Activated T-cell treated with anti-CD3 and anti-CD28 coated beads, Interleukin-2, amount 50 U/mL, for 4 hours (primary cell): ENCODE measurements around the gene CACNA1C. TPM values are rescaled to one million over a fixed set of nuclear protein-coding genes. Genes with fewer than 3 reads are reported as not detected.

Experiments used
- ATAC-seq, 2 donors: fragments of 200-7000 bp; cut with Tn5 transposase; one replicate each; pipeline ENCODE4 v1.10.0; 2021
- DNase-seq: peaks from one replicate; pipeline ENCODE4 v3.0.0-alpha.2; 2020
- H3K27me3 Mint-ChIP-seq: one replicate; pipeline ENCODE4 v1.8.0; 2021; ENCODE audit warnings: low read depth, mixed read lengths
- H3K36me3 Mint-ChIP-seq: one replicate; pipeline ENCODE4 v1.8.0; 2022; ENCODE audit warnings: mixed read lengths; ENCODE audit not compliant: insufficient read depth
- H3K4me1 Mint-ChIP-seq: one replicate; pipeline ENCODE4 v1.8.0; 2021; ENCODE audit warnings: low read depth, mixed read lengths
- H3K4me3 Mint-ChIP-seq: one replicate; pipeline ENCODE4 v1.8.0; 2021; ENCODE audit warnings: mild to moderate bottlenecking, moderate library complexity, mixed read lengths
- H3K9me3 Mint-ChIP-seq: one replicate; pipeline ENCODE4 v1.8.0; 2021; ENCODE audit warnings: mixed read lengths
- total RNA-seq, 3 donors: library from RNA; stranded (reverse); gene quantifications; one replicate each; pipeline ENCODE4 v1.2.1, GENCODE V29; 2021

The CACNA1C gene
- total RNA-seq, 3 donors from 2014 or later: 0.03 to 0.08 (median 0.03) TPM

DNA sequence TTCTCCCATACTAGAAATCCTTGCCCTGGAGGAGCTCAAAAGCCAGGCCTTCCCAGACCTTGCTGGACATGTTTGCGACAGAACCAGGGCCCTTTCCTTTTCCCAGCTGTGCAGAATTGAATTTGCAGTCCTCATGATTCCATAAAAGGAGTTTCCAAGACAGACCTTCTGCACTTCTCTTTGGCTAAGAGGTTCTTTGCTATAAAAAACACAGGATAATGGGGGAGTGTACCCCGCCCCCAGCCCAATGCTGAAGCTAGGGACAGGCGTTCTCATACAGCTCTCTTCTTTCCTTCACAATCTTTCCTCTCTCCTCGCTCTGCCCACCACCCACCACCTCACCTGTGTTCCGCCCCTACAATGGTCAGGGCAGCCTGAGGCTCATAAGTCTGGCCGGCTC, 569.7 kb downstream of the CACNA1C start:
- ATAC-seq: no peak
- DNase-seq: no peak
- Mint-ChIP-seq H3K4me3 (no peak overlapping the region), H3K9me3 (no peaks in the 10 kb centered on the region), H3K36me3 (no peaks in the 10 kb centered on the region), H3K27me3 (peaks cover 21% of the 10 kb centered on the region), H3K4me1 (no peaks in the 10 kb centered on the region)

DNA sequence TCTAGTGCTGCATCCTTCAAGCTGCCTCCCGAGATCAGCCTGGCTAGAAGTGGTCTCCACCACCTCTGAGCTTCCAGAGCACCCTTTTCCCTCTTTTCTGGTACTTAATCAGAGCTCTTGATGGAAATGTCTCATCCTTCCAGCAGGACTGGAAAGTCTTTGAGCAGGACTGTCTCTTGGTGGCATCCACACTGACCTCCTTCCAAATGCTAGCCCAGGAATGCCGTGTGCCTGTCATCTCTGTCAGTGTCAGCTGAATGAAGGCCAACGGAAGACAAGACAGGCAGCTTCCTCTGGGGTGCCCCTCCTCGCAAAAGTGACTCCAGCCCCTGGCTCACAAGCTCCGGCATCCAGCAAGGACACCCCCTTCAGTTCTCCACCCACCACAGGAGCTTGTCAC, 570.7 kb downstream of the CACNA1C start:
- no peaks in the 10 kb centered on the region for H3K36me3 Mint-ChIP-seq
- H3K9me3 Mint-ChIP-seq: no peaks in the 10 kb centered on the region
- H3K4me1 Mint-ChIP-seq: no peaks in the 10 kb centered on the region
- no peak for DNase-seq
- no peak overlapping the region for H3K4me3 Mint-ChIP-seq
- no peak for ATAC-seq
- peaks cover 26% of the 10 kb centered on the region for H3K27me3 Mint-ChIP-seq

DNA sequence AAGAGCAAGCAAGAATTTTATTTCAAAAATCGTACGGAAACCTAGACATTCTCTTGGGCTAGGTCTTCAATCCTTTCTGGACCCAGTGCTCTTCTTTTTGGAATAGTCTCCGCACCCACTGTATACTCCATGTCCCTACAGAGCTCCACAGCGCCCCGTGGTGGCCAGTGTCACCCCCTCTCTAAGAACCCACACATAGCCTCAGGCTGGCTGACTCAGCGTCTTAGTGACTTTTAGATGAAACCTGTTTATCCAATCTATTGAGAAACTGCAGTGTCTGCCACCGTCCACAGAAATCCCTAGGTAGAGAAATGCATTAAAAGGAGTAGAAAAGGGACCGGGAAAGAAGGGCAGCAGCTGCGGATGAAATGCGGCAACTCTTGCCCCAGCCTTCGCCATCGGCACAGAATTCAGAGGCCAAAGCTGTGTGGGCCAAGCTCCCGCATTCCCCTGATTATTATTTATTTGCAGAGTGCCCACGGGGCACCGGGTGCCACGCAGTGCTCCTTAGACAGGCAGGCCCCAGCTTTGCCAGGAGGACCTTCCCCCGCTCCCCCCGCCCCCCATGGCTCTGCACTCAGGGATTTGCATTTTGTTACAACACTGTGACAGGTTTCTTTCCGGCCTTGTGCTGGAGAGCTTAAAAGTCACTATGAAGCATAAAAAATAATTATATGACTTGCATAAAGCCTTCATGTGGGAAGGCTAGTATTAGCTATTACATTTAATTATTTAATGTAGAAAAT, 571.9 kb downstream of the CACNA1C start:
- Mint-ChIP-seq H3K9me3 (no peaks in the 10 kb centered on the region), H3K27me3 (peaks cover 23% of the 10 kb centered on the region), H3K4me3 (no peak overlapping the region), H3K36me3 (no peaks in the 10 kb centered on the region), H3K4me1 (no peaks in the 10 kb centered on the region)
- ATAC-seq (no peak), DNase-seq (no peak)

DNA sequence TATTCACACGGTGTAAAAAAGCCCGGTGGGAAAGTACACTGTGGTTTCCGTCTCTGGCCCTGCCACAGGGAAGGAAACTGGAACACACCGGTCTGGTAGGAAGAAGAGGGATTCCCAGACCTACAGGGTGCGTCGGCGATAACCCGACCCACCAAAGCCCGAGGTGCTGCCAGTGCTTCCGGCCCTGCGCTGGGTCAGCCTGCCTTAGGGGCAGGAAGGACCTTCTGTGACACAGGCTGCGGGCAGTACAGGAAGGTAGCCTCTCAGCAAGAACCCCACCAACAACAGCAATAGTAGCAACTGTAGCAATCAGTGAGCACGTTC, 572.5 kb downstream of the CACNA1C start:
- H3K36me3 Mint-ChIP-seq: no peaks in the 10 kb centered on the region
- H3K9me3 Mint-ChIP-seq: no peaks in the 10 kb centered on the region

DNA sequence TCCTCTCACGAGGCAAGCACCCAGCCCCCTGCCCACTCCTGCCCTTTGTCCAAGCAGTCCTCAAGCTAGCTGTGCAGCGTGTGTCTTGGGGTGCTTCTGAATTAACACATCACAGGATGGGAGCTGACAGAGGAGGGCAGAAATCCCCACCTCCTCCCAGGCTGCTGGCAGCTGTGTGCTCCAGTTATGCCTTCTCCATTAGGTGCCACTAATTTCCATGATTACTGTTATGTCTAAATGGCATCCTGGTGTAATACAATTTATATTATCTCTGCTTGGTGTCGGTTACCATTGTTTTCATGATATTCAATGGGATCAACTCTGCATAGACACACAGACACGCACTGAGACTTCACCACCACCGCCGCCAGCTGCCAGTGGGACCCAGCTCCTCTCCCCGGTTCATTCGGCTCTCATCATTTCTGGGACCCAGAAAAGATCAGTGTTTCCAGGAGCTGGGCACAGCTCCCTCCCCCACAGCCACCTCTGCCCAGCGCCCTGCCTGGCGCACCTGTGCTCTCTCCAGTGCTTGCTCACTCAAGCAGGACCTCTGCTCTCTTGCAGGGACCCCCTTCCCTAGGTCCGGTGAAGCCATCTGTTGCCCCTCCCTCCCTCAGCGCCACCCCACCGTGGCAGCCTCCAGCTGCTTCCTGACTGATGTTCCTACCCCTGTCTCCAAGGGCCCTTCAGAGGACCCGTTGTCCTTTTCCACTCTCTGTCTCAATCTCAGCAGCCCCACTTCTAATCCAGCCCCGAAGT, 574.5 kb downstream of the CACNA1C start:
- no peak for DNase-seq
- Mint-ChIP-seq H3K4me1 (no peaks in the 10 kb centered on the region), H3K9me3 (no peaks in the 10 kb centered on the region), H3K4me3 (no peak overlapping the region), H3K36me3 (no peaks in the 10 kb centered on the region), H3K27me3 (peaks cover 16% of the 10 kb centered on the region)
- no peak for ATAC-seq

More for the DNA sequence above, 572.5 kb downstream of the CACNA1C start:
- no peak for ATAC-seq
- Mint-ChIP-seq H3K27me3 (peaks cover 23% of the 10 kb centered on the region), H3K4me1 (no peaks in the 10 kb centered on the region), H3K4me3 (no peak overlapping the region)
- no peak for DNase-seq

DNA sequence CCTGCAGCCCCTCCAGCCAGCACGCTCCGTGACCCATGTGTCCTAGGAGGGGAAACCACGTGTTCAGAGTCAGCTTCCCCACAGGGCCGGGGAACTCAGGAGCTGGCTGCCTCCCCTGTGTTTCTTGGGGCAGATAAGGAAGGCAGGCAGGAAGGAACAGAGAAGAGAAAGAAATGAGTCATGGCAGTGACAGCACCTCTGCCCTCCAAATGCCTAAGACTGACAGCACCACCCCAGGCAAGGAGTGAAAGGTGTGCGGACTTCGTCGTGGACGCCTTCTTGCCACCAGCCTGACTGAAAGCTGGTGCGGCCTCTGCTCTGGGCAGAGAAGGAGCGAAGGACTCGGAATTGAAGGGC, 575.0 kb downstream of the CACNA1C start:
- H3K4me1 Mint-ChIP-seq: no peaks in the 10 kb centered on the region
- H3K9me3 Mint-ChIP-seq: no peaks in the 10 kb centered on the region
- peaks cover 17% of the 10 kb centered on the region for H3K27me3 Mint-ChIP-seq
- H3K36me3 Mint-ChIP-seq: no peaks in the 10 kb centered on the region
- ATAC-seq (peak in 1 of 2 donors; percentile 51), DNase-seq (no peak)
- H3K4me3 Mint-ChIP-seq: no peak overlapping the region

DNA sequence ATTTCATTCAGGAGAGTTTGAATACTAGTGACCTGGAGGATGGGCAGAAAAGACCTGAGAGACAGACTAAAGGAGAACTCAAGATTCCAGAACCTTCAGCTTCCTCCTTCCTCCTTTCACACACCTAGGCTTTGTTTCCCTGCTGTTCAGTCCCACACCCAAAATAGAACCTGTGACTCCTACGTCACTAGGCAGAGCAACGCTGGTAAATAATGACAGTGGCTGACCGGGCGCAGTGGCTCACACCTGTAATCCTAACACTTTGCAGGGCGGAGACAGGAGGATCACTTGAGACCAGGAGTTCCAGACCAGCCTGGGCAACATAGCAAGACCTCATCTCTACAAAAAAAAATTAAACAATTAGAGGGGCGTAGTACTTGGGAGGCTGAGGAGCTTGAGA, 575.6 kb downstream of the CACNA1C start:
- H3K4me1 Mint-ChIP-seq: no peaks in the 10 kb centered on the region
- H3K4me3 Mint-ChIP-seq: no peak overlapping the region
- H3K27me3 Mint-ChIP-seq: peaks cover 16% of the 10 kb centered on the region
- no peaks in the 10 kb centered on the region for H3K36me3 Mint-ChIP-seq
- H3K9me3 Mint-ChIP-seq: no peaks in the 10 kb centered on the region
- DNase-seq (no peak), ATAC-seq (no peak)

DNA sequence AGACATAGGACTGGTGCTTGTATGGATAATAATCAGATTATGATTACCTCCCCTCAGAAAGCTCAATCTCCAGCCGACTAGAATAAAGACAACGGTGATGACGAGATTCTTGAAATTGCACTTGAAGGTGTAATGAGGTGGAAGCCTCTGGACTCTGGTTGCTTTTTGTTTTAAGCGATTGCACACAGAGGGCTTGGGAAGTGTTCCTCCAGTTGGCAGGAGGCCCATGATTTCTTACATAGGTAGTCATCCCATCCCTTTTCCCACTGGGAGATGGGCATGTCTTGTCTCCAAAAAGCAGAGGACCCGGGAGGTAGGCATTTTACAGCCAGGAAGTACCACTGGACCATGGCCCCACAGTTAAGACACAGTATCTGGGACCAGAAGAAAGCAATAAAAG, 576.3 kb downstream of the CACNA1C start:
- H3K36me3 Mint-ChIP-seq: no peaks in the 10 kb centered on the region
- DNase-seq (no peak), ATAC-seq (no peak)
- no peaks in the 10 kb centered on the region for H3K9me3 Mint-ChIP-seq
- no peak overlapping the region for H3K4me3 Mint-ChIP-seq
- H3K27me3 Mint-ChIP-seq: peaks cover 18% of the 10 kb centered on the region
- no peaks in the 10 kb centered on the region for H3K4me1 Mint-ChIP-seq

DNA sequence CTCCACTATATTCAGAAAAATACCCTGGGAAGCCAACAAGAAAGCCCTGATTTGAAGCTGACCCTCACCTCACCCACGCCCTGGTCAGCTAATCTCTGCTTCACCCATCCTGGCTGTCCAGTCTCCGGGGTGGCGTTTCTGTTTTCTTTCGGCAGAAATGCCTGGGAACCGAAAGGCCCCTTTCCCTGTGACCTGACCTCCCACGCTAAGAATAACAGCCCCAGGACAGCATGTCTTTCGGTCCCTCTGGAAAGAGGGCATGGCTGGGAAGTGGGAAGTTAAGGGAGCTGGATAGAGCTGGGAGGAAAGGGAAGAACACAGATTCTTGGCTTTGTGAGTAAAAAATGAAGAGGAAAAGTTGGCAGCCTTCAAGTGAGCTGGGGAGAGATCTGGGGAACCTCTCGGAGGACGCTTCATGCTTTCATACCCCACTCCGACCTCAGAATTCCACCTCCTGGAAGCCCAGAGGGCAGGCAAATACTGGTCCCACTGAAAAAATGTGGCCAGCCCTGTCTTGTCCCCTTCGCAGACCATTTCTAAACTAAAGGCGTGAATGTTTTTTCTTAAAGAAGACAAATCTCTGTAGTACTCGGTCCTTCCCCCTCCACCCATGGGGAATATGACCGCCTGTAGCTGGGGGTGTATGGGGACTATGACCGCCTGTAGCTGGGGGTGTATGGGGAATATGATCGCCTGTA, 579.0 kb downstream of the CACNA1C start:
- no peaks in the 10 kb centered on the region for H3K36me3 Mint-ChIP-seq
- no peaks in the 10 kb centered on the region for H3K9me3 Mint-ChIP-seq
- DNase-seq: no peak
- no peak for ATAC-seq
- no peaks in the 10 kb centered on the region for H3K4me1 Mint-ChIP-seq
- no peak overlapping the region for H3K4me3 Mint-ChIP-seq
- peaks cover 20% of the 10 kb centered on the region for H3K27me3 Mint-ChIP-seq

DNA sequence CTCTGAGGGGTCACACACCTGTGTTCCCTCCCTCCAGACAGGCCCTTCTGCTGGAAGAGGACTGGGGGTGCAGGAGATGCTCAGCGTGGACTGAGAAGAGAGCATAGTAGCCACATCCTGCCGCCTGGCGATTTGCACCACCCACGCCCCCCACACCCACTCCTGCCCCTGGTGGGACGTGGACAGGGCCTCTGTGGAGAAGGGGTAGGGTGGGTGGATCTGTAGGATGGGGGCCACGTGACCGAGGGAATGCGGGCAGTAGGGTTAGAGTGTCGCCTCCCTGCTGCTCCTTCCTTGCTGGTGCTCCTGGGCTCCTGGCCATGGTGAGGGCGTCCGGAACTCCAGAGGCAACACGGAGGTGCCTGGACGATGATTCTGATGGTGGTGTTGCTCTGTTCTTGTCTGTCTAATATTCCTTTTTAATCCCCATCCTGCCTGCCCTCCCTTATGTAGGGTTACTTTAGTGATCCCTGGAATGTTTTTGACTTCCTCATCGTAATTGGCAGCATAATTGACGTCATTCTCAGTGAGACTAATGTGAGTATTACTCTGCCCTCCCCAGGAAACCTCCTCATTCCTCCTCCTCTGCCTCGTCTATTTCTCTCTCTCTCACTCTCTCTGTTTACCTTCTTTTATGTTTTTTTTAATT, 580.5 kb downstream of the CACNA1C start:
- H3K9me3 Mint-ChIP-seq: no peaks in the 10 kb centered on the region
- H3K27me3 Mint-ChIP-seq: peaks cover 20% of the 10 kb centered on the region
- H3K4me1 Mint-ChIP-seq: no peaks in the 10 kb centered on the region
- no peak overlapping the region for H3K4me3 Mint-ChIP-seq
- H3K36me3 Mint-ChIP-seq: no peaks in the 10 kb centered on the region
- ATAC-seq (no peak), DNase-seq (no peak)

DNA sequence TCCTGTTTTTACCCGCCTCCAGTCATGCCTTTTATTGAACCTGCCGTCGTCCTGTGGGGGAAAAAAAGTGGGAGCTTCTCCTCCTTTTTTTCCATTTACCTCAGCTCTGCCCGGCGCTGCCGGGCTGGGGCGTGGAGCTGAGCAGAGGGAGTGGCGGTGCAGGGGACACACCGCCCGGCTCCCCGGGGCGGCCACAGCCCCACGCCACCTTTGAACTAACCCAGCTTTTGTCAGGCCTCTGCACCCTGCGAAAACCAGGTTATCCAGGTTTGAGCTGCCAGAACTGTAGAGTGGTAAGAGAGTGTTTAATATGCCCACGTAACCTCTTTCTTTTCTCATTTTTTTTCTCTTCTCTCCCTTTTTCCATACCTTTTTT, 581.0 kb downstream of the CACNA1C start:
- Mint-ChIP-seq H3K27me3 (peaks cover 23% of the 10 kb centered on the region), H3K4me1 (no peaks in the 10 kb centered on the region), H3K36me3 (no peaks in the 10 kb centered on the region), H3K4me3 (no peak overlapping the region), H3K9me3 (no peaks in the 10 kb centered on the region)
- DNase-seq: no peak
- no peak for ATAC-seq

DNA sequence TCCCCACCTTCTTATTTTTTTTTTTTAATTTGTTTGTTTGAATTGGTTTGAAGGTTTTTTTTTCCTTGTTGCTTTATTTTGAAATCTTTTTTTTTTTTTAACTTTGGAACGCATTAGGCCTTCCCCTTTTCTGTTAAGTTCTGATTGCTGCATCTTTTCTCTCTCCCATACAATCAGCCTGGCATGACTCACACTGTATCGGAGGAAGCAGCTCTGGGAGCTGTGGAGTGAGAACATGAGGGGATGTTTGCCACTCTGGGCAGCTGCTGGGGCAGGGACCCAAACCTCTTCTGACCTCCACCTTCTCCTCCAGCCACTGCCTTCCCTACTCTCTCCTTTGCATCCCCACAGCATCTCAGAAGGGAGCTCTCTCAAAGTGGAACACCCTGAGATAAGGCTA, 581.7 kb downstream of the CACNA1C start:
- Mint-ChIP-seq H3K4me3 (no peak overlapping the region), H3K36me3 (no peaks in the 10 kb centered on the region), H3K27me3 (peaks cover 23% of the 10 kb centered on the region), H3K9me3 (no peaks in the 10 kb centered on the region), H3K4me1 (no peaks in the 10 kb centered on the region)
- DNase-seq: no peak
- ATAC-seq: no peak

DNA sequence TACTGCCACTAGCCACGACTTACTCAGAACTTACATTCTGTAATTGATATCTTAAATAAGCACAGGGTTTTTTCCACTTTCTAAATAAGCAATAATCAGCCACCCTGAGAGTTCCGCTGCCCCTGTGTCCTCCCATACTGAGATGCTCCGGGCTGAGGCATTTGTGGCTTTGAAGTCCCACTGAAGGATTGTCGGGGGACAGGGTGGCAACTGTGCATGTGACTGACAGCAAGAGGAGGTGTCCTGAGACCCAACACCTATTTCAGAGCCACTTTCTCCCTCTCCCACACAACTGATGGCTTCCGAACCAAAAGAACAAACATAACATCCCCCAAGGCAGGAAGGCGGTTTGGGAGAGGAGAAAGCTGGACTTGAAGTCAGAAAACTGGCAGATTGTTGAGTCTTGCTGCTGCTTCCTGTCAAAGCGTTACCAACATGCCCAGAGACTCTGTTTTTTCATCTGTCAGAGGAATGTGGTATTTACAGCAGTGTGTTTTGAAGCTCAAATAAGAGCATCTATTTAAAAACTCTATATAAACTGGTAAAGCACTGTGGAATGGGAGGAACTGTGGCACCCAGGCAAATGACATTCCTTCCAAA, 584.1 kb downstream of the CACNA1C start:
- no peak overlapping the region for H3K4me3 Mint-ChIP-seq
- no peaks in the 10 kb centered on the region for H3K36me3 Mint-ChIP-seq
- peaks cover 23% of the 10 kb centered on the region for H3K27me3 Mint-ChIP-seq
- DNase-seq: no peak
- no peaks in the 10 kb centered on the region for H3K9me3 Mint-ChIP-seq
- ATAC-seq: no peak
- peaks cover 8% of the 10 kb centered on the region for H3K4me1 Mint-ChIP-seq

DNA sequence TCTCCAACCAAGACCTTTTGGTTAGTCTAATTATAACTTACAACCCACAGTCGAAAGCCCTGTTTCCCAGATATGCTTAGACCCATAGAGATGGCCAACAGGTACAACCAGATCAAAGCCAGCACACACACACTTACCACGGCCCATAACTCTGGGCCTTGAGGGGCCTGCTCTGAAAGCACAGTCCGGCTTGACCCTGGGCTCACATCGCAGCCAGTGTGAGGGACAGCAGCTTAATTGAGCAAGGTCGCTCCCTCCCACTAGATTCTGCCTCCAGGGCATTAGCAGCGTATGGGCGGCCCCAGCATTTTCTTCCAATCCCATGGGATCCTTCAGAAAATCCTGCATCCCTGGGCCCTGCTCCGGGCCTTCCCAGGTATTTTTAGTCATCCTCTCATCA, 584.6 kb downstream of the CACNA1C start:
- H3K9me3 Mint-ChIP-seq: no peaks in the 10 kb centered on the region
- ATAC-seq (no peak), DNase-seq (no peak)
- peaks cover 23% of the 10 kb centered on the region for H3K27me3 Mint-ChIP-seq
- H3K4me1 Mint-ChIP-seq: peaks cover 13% of the 10 kb centered on the region
- no peaks in the 10 kb centered on the region for H3K36me3 Mint-ChIP-seq
- no peak overlapping the region for H3K4me3 Mint-ChIP-seq
